ENCODE data around the gene DDOST.
"Not testable (repeated sequence)": the region's sequence is repeated elsewhere in the genome, so short reads cannot be mapped to it uniquely, and the experiment has no call there.

Gene DDOST

DNA sequence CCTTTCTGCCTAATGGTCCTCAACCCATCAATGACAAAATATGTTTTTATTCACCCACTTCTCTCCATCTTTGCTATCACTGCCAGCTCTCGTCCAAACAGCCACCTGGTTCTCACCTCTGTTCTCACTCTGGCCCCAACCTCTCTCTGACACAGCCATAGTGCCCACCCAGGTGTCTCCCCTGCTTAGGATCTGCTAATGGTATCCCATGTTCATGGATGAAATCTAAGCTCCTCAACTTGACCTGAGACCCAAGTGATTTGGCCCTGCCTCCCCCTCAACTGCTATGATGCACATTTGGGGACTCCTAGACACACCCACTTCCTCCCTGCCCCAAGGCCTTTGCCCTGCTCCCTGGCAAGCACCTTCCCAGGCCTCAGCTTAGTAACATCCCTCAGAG is 30.7 kb upstream of the DDOST start:
- DNase-seq (ENCODE audit: low spot score), result no peak

- no peak for DNase-seq (ENCODE audit: low spot score)
Measured at GRCh38 chr1:20689645-20690056, 28.5 kb upstream of the DDOST start.

- no peak for DNase-seq (ENCODE audit: low spot score)
Measured at GRCh38 chr1:20686883-20687725, 25.9 kb upstream of the DDOST start.

DNA sequence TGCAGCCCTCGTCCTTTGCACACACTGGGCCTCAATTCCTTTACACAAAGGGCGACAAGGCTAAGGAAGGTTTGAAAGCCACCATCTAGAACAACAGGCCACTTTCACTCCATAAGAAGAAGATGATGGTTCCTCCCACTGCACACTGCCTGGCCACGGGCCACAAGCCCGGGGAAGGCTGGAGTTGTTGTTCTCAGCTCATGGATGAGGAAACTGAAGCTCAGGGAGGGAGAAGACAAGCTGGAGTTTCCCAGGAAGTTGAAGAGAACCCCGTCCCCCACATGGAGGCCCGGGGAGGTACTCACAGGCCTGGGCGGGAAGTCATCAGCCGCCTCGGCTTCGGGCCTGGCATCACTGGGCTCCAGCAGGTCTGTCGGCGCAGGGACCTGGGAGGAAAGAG is 24.6 kb upstream of the DDOST start:
- no peak for DNase-seq (ENCODE audit: low spot score)

DNA sequence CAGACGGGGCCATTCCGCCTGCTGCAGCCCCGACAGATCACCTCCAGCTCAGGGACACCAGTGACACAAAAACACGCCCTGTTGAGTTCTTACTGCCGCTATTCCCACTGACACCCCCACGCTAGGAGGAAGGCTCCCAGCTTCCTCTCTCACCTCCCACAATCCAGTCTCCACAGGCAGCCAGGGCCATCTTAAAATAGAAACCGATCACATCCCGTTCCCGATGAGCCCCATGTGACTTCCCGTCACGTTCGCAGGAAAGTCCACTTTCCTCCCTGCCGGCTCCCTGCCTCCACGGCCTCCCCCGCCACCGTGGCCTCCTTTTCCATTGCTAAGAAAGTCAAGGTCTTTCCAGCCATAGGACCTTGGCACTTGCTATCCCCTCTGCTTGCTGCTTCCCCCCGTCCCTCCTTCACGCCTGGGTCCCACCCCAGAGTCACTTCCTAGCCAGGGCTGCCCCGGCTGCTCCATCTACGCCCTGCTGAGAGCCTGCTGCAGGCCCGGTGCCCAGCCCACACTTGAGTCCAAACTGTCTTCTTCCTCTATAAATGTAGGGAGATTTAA is 24.0 kb upstream of the DDOST start:
- no peak for DNase-seq (ENCODE audit: low spot score)

DNA sequence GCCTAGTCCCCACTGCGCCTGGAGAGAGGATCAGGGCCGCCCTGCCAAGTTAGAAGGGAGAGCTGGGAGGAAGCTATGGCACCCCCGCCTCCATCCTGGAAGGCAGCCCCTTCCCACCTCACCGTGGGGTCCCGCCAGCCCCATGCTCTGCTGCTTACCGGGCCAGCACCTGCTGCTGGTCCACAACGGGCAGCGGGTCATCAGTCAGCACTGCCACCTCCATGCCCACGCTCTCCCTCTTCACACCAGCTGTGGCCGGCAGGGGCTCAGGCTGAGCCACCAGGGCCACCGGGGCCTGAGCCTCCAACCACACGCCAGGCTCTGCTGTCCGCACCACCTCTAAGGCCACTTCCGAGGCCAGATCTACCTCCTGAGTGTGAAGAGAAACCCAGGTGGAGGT is 23.5 kb upstream of the DDOST start:
- no peak for DNase-seq (ENCODE audit: low spot score)

- no peak for DNase-seq (ENCODE audit: low spot score)
Measured at GRCh38 chr1:20684050-20684620, 23.0 kb upstream of the DDOST start.

GRCh38 chr1:20683614-20684013 is 22.4 kb upstream of the DDOST start:
- no peak for DNase-seq (ENCODE audit: low spot score)

DNA sequence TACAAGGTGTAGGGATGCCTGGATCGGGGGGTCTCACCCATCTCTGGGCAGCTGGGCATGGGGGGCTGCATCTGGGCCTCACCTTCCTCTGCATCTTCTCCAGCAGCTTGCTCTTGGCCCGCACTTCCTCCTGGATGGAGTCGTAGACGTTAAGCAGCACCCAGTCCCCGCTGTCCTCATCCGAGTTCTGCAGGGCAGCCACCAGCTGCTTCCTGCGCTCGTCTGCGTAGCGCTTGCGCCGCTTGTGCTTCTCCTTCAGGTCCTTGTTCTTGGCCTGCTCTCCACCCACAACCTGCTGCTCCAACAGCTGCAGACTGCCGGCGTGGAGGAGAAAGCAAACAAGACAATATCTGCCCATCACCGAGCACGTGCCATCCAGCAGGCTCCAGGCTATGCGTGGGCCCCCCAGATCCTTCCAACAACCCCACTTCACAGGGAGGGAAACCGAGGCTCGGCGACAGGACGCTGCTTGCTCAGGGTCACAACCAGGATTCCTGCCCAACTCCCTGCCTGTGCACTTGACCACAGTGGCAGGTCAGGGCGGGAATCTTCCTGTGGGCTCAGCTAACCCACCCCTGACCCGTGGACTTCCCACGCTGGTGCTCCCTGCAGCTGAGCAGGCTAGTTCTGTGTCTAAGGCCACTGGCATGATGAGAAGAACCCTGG is 21.5 kb upstream of the DDOST start:
- no peak for DNase-seq (ENCODE audit: low spot score)

DNA sequence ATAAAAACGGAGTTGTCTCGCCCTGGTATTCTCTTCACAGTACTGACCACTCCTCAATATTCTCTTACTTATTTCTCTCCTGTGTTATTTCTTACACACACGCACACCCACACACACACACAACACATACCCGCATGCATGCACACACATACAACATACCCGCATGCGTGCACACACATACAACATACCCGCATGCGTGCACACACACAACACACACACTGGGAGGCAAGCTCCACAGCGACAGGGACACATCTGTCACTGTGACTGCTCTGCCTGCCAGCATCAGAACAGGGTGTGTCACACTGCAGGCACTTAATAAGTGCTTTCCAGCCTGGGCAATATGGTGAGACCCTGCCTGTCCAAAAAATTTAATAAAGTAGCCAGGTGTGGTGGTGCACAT is 20.8 kb upstream of the DDOST start:
- no peak for DNase-seq (ENCODE audit: low spot score)

- DNase-seq (ENCODE audit: low spot score), result no peak
Measured at GRCh38 chr1:20680269-20680668, 19.1 kb upstream of the DDOST start.

DNA sequence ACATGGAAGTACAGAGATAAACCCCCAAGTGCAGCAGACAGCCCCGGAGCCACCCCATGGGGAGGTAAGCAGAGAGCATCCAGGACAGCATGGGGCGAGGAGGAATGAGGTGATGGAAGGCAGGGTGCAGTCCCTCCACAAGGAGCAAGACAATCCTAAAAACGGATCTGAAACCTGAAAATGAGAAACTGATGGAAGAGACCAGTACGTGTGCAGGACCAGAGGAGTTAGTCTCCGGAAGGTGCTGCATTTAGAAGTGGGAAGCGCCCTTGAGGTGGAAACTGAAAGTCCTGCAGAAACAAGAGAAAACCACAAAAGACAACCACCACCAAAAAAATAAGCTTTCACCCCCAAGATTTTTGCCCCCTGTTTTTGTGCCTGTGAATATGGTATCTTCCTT is 17.4 kb upstream of the DDOST start:
- no peak for DNase-seq (ENCODE audit: low spot score)

DNA sequence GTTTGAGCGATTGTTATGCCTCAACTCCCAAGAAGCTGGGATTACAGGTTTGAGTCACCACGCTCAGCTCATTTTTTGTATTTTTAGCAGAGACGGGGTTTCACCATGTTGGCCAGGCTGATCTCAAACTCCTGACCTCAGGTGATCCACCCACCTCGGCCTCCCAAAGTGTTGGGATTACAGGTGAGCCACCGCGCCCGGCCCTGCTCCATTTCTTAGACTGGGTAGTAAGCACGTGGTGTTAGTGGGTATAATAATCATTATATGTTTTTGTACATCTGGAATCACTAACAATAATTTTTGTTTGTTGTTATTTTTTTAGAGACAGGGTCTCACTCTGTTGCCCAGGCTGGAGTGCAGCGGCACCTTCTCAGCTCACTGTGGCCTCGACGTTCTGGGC is 12.5 kb upstream of the DDOST start:
- not testable (repeated sequence) for DNase-seq (ENCODE audit: low spot score)

GRCh38 chr1:20672265-20672632 is 11.1 kb upstream of the DDOST start:
- DNase-seq (ENCODE audit: low spot score), result no peak

- DNase-seq (ENCODE audit: low spot score), result no peak
Measured at GRCh38 chr1:20670936-20671335, 9.8 kb upstream of the DDOST start.

- no peak for DNase-seq (ENCODE audit: low spot score)
Measured at GRCh38 chr1:20668581-20668980, 7.4 kb upstream of the DDOST start.

- DNase-seq (ENCODE audit: low spot score), result no peak
Measured at GRCh38 chr1:20666804-20667203, 5.6 kb upstream of the DDOST start.

DNA sequence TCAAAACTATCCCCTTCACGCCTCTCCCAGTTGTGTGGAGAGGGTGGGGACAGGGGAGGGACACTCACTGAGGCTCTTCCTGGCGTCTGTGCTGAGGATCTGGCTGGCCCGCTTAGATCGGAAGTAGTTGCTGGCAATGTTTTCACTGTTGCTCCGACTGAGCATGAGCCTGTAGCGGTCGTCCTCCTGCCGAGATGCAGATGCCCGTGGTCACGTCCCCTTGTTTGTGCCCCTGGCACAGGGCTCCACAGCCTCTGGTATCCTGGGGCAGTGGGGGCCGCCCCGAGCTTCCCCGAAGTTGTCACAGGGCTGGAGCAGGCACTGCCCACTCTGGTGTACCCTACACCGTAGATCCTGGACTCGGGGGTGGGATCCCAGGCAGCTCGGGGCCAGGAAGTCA is 5.0 kb upstream of the DDOST start:
- no peak for DNase-seq (ENCODE audit: low spot score)

DNA sequence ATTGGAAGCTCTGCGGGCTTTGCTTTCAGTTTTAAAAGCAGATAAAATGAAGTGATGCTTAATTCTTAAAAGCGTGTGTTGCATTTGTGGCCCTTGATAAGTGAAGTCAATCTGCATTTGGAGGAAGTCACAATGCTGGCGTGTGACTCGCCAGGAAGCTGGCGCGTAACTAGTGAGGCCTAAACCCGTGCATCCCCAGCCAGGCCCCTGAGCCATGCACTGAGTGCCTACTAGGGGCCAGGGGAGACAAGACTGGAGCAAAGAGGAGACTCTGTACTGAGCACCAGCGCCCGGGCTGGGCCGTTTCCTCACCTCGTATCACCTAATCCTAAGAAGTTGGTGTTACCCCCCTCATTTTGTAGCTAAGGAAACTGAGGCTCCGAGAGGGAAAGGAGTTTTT is 4.6 kb upstream of the DDOST start:
- no peak for DNase-seq (ENCODE audit: low spot score)

GRCh38 chr1:20663969-20664715 is 3.0 kb upstream of the DDOST start:
- DNase-seq (ENCODE audit: low spot score), result no peak

DNA sequence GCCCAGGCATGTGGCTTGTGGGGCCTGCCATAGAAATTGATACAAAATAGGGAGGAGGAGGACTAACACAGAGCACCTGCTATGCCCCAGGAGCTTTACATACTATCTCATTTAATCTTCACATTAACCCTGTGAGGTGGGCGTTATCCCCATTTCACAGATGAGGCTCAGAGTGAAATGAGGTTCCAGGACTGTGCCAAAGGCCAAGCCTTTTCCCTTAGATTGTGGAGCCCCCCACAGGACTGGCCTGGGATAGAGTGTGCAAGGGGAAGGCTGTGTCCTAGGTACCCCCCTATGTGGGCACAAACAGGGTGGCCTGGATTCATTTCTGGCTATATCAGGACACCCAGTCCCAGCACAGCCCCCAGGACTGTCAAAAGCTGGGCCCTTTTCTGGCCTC is 2.2 kb upstream of the DDOST start:
- DNase-seq (ENCODE audit: low spot score), result no peak

DNA sequence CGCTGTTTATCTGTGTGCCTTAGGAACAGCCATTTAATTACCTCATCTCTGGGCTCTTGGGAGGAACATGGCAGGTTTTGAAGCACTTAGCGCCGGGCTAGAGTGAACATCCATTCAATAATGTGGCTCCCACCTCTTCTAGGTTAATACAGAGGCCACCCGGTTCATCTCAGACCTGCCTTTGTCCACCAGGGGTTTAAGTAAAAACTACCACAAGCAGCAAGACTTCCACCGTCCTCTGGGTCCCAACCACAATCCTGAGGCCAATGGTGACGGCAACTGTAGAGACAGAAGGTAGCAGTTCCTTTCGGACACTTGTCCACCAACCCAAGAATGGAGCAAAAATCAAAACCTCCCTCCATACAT is 924 bp upstream of the DDOST start:
- no peak for DNase-seq (ENCODE audit: low spot score)

DNA sequence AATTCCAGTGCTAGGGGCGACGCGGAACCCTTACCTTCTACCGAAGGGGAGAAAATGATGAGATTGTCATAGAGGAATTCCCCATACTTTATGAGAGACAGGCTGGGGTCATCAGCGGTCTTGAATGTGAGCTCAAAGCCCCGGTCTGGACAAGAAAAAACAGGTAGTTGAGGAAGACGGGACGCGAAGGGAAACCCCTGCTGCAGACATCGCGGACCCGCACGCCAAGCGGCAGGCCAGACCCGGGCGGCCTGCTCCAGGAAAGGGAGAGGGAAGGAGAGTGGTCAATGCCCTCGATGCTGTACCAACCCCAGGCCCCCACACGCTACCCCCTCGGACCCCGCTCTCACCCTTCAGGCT is 342 bp downstream of the DDOST start:
- no peak for DNase-seq (ENCODE audit: low spot score)

All from CD4-positive, alpha-beta T cell treated with Interleukin-2 at 100 ng/mL for 4 hours (primary cell).